Cardiac muscle cell (in vitro differentiated cells and primary cell): ENCODE results near the gene SP3. TPM values are rescaled to one million over a fixed set of nuclear protein-coding genes. Genes with fewer than 3 reads are reported as not detected.

Experiments used
- DNase-seq, 2 donors: peaks; one replicate each; pipeline versions ENCODE4 v3.0.0 to v3.0.0-alpha.2; 2010 to 2017; ENCODE audit warnings: low read depth in 1 of 2, low spot score in 1 of 2
- H3K27ac ChIP-seq: fragments of 200-600 bp; sonication (generic); 2 replicates; pipeline ENCODE4 v1.5.1; 2016
- H3K27me3 ChIP-seq: fragments of 200-600 bp; sonication (generic); 2 replicates; pipeline ENCODE4 v1.6.0; 2016; ENCODE audit warnings: control low read depth
- H3K36me3 ChIP-seq: fragments of 200-600 bp; sonication (generic); 2 replicates; pipeline ENCODE4 v1.5.1; 2016; ENCODE audit warnings: control low read depth
- H3K4me1 ChIP-seq: fragments of 200-600 bp; sonication (generic); 2 replicates; pipeline ENCODE4 v1.8.1; 2017; ENCODE audit warnings: low read depth, mild to moderate bottlenecking, mixed run types
- H3K4me3 ChIP-seq: fragments of 200-600 bp; sonication (generic); 2 replicates; pipeline ENCODE4 v1.5.1; 2016; ENCODE audit warnings: mild to moderate bottlenecking
- H3K9me3 ChIP-seq: fragments of 200-600 bp; sonication (generic); 2 replicates; pipeline ENCODE4 v1.5.1; 2017; ENCODE audit warnings: low read depth, mild to moderate bottlenecking, control low read depth
- CTCF ChIP-seq: IDR thresholded peaks from 2 replicates; pipeline ENCODE4 v1.5.1; 2012; ENCODE audit warnings: low read depth, mild to moderate bottlenecking, low read length
- polyA plus RNA-seq: library from polyadenylated mRNA; unstranded; fragments of >200 nt; fragmentation: Nextera tagmentation; extraction: Ambion mirVana; gene quantifications from 2 replicates; pipeline ENCODE4 v1.2.1, GENCODE V29; 2016
- total RNA-seq: library from RNA; depleted of rRNA; stranded (reverse); fragments of >200 nt; gene quantifications from 2 replicates; pipeline ENCODE4 v1.2.3, GENCODE V29; 2016

The SP3 gene
- total and polyA plus RNA-seq, 2 experiments from 2014 or later: 36.0 to 164 TPM

GRCh38 chr2:173868406-173868805, 96.8 kb downstream of the SP3 start:
- no peak for TF ChIP-seq CTCF
- no peak overlapping the region for H3K4me3 ChIP-seq
- no peaks in the 10 kb centered on the region for H3K9me3 ChIP-seq
- no peaks in the 10 kb centered on the region for H3K4me1 ChIP-seq
- H3K36me3 ChIP-seq: no peaks in the 10 kb centered on the region
- no peak for DNase-seq
- H3K27me3 ChIP-seq: no peaks in the 10 kb centered on the region
- no peak overlapping the region for H3K27ac ChIP-seq

- Histone ChIP-seq H3K36me3 (no peaks in the 10 kb centered on the region), H3K4me1 (no peaks in the 10 kb centered on the region), H3K27ac (no peak overlapping the region), H3K9me3 (no peaks in the 10 kb centered on the region), H3K4me3 (no peak overlapping the region), H3K27me3 (no peaks in the 10 kb centered on the region)
- TF ChIP-seq CTCF: no peak
- peak in 1 of 2 donors; percentile 14 for DNase-seq
These were observed 98.1 kb downstream of the SP3 start for GRCh38 chr2:173866874-173867618.

GRCh38 chr2:173865971-173866873, 99.0 kb downstream of the SP3 start:
- Histone ChIP-seq H3K27ac (no peak overlapping the region), H3K36me3 (no peaks in the 10 kb centered on the region), H3K4me1 (no peaks in the 10 kb centered on the region), H3K9me3 (no peaks in the 10 kb centered on the region), H3K4me3 (no peak overlapping the region), H3K27me3 (no peaks in the 10 kb centered on the region)
- TF ChIP-seq CTCF: no peak
- peak in 1 of 2 donors; percentile 5 for DNase-seq

GRCh38 chr2:173862612-173863217, 102.5 kb downstream of the SP3 start:
- Histone ChIP-seq H3K27ac (no peak overlapping the region), H3K4me1 (no peaks in the 10 kb centered on the region), H3K27me3 (no peaks in the 10 kb centered on the region), H3K36me3 (no peaks in the 10 kb centered on the region), H3K4me3 (no peak overlapping the region), H3K9me3 (no peaks in the 10 kb centered on the region)
- TF ChIP-seq CTCF: no peak
- no peak for DNase-seq

- Histone ChIP-seq H3K27ac (no peak overlapping the region), H3K4me3 (no peak overlapping the region), H3K36me3 (no peaks in the 10 kb centered on the region), H3K4me1 (no peaks in the 10 kb centered on the region), H3K9me3 (no peaks in the 10 kb centered on the region), H3K27me3 (no peaks in the 10 kb centered on the region)
- no peak for TF ChIP-seq CTCF
- no peak for DNase-seq
These were observed 104.6 kb downstream of the SP3 start for GRCh38 chr2:173860566-173860965.
